Activated naive CD8-positive, alpha-beta T cell treated with anti-CD3 and anti-CD28 coated beads, Interleukin-2, amount 50 U/mL, for 16 hours (primary cell): Measurements from ENCODE around the gene GCHFR.

Source experiments
- DNase-seq: peaks from one replicate; pipeline ENCODE4 v3.0.0-alpha.2; 2020; ENCODE audit warnings: low read depth, low spot score

GCHFR gene

DNA sequence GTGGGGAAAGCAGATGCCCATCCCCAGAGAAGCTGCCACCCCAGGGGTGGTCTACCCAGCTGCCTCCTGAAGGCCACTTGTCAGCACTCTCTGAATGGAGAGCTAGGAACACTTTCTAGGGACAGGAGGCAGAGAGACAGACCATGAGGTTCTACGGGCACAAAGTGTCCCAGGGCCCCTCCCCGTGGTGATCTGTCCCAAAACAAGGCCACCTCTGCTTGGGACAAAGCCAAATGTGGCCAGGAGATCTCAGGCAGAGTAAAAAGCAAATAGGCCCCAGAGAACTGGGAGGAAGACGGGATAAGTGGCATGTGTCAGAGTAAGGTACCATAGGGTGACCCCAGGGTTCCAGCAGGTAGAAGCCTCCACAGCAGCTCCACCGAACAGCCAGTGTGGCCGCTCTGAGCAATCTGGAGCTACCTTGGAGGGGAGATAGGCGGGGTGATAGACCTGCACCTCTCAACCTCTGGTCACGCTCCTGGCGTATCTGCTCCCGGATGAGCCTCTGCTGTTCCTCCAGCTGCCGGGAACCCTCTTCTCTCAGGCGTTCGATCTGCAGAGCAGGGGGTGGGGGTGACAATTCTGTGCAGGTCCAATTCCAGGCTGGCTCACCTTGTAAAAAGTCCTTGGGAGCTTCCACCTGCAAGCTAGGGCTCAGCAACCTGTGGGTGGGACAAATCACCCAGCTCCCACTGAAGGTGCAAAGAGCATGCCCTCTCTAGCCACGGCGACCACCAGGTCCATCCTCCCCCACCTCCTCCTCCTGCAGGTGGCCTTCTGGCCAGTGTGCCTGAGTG is 12.1 kb downstream of the GCHFR start:
- DNase-seq: no peak

DNA sequence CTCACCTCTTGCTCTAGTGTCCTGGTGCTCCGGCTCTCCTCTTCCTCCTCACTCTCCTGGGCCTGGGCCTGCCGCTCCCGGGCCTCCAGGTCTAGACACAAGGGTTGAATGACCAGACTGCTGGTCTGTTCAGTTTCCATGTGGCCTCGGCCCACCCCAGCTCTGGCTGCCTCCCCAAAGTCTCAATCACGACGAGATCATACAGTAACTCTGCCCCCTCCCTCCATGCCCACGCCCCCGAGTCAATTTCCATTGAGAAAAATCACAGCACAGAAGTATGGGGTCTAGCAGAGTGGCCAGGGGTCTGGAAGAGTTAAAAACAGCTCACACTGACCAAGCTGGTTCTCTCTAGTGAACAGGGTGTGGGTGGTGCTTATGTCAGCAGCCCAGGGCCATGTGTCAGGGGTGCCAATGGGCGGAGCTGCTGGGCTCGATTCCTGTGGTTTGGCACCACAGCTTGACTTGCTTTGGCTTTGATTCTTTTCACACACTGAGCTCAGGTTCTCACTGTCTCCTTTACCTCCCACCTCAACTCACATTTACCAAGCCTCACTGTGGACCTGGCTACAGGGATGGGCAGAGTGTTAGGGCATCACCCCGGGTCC is 12.8 kb downstream of the GCHFR start:
- DNase-seq: no peak

DNA sequence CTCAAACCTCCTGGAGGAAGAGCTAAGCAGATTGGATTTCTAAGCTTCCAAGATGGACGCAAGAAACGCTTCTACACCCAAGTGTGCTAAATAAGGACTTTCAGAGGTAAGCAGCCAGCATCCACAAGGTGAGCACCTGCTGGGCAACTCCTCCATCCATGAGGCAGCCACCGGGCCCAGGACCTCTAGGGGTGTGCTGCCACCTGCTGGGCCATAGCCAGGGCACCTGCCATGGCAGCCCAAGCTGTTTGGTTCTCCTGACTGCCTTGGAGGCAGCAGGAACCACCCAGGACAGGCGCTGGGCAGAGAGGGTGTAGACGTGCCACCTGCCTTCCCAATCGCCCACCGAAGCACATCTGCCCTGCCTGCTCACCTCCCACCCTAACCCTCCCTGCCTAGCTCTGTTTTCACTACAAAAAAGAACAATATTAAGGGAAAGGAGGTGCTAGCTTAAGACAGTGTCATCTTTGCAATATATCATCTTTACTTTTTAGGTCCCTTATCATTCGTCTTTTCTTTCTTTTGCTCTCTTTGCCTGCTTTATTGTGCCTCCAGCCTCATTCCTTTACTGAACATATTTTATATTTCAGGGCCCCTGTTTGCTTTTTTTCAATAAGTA is 18.9 kb downstream of the GCHFR start:
- peak; percentile 66 for DNase-seq

DNA sequence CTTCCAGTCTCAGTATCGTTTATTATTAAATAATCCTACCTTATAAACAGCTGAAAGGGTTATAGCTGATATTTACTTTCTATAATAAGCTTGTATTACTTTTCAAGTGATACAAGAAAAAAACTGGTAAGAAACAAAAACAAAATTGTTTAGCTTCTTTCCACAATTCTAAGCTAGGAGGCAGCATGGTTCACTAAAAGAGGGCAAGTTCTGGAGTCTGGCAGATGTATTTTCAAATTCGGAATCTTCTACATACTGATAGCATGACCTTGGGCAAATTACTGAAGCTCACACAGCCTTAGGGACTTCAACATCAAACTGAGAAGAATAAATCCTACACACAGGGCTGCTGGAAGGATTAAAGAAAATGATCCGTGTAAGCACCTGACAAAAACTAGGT is 21.3 kb downstream of the GCHFR start:
- DNase-seq: no peak

DNA sequence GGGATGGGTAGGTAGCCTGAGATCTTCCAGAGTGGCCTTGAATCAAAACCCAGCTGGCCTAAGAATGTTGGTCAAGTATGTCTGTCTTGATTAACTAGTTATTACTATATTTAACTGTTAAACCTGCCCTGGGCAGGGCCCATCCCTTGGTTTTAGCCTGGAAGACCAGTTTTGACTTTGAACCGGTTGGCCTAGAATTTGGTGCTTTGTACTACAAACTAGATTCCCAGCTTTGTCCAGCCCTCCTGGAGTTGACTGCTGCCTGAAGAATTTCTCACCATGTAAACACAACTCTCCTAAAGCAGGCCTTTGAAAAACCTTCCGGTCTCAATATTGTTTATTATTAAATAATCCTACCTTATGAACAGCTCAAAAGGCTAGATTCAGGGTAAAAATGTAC is 21.9 kb downstream of the GCHFR start:
- no peak for DNase-seq

DNA sequence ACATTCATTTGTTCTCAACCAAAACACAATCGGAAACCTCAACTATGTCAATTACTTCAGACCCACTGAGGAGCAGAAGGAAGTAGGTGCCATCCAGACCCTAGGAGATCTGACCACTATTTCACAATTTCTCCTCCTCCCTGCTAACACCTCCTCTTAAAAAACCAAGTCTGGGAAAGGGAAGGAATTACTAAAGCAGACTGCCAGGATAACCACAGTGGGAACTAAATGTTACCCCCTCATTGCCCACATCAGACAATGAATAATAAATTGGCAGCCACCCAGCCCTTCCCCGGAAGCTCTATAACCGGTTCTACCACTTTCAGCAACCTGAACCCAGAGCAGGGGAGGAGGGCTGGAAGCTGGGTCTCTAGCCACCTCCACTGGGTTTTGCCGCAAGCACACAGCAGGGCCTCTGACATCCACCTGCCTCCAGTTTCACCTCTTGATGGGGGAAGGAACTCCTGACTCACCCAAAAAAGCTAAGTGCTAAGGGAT is 23.5 kb downstream of the GCHFR start:
- DNase-seq: peak; percentile 41

DNA sequence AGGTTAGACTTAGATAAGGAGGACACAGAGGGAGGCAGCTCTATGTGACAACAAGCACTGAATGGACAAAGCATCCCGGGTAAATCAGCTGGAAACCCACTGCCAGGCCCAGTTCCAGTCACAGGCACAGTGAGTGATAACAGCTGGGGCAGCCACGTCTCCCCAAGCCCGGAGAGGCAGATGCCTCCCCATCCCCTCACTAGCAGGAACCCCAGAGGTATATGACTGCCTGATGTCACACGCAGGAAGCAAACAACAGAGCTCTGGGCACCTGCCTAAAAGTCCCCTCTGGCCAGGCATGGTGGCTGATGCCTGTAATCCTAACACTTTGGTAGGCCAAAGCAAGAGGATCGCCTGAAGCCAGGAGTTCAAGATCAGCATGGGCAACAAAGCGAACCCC is 24.1 kb downstream of the GCHFR start:
- no peak for DNase-seq

DNA sequence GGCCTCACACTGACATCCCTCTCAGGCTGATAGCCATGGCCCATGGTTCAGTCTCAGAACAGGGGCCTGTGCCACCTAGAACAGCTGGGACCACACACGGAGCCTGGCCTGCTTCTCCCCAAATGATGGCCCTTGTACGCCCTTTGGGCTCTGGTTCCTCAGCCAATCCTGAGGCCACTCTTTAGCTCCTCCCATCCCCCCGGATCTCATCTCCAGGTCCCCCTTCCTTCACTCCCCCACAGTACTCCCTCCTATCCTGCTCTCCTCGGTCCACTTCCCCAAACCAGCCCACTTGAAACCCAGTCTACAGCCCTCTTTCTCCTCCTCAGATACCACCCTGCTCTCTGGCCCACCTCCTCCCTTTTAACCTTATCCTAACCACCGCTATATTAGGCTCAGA is 25.3 kb downstream of the GCHFR start:
- no peak for DNase-seq

DNA sequence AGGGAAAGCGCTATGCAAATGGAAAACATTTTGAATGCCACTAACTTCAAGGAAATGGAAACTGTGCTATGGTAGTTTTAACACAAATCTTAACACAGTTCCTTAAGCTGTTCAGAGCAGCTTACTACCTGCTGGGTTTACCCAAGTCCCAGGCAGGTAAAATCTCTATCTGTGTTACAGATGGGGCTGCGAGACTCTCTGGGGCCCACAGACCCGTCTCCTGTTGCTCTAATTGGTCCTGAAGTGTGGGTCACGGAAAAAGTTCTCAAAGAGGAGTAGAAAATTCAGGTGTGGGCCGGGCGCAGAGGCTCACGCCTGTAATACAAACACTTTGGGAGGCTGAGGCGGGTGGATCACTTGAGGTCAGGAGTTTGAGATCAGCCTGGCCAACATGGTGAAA is 26.1 kb downstream of the GCHFR start:
- DNase-seq: no peak

DNA sequence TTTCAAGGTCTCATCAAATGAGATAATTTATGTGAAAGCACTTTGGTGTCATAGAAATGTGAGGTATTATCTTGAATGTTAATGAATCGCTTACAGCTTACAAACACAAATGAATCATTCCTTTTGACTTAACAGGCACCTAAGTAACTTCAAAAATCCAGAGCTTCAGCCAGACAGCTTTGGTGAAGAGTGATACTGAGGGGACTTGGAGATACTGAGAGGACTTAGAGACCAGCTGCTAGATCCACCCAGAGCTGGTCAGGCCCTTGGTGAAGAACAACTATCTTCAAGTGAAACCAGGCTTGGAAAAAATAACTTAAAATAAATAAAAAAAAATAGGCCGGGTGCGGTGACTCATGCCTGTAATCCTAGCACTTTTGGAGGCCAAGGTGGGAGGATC is 26.9 kb downstream of the GCHFR start:
- DNase-seq: no peak

DNA sequence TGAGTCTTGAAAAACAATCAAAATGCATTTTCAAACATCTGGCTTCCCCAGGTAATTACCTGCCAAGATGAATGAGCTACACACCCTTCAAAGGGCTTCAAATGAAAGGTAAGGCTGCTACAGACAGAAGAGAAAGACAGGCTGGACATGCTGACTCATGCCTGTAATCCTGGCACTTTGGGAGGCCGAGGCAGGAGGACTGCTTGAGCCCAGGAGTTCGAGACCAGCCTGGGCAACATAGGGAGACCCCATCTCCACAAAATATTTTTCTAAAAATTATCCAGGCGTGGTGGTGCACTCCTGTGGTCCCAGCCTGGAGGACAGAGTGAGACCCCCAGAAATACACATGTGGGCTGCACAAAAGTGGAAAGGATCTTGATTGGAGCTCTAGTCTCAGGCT is 28.5 kb downstream of the GCHFR start:
- no peak for DNase-seq

DNA sequence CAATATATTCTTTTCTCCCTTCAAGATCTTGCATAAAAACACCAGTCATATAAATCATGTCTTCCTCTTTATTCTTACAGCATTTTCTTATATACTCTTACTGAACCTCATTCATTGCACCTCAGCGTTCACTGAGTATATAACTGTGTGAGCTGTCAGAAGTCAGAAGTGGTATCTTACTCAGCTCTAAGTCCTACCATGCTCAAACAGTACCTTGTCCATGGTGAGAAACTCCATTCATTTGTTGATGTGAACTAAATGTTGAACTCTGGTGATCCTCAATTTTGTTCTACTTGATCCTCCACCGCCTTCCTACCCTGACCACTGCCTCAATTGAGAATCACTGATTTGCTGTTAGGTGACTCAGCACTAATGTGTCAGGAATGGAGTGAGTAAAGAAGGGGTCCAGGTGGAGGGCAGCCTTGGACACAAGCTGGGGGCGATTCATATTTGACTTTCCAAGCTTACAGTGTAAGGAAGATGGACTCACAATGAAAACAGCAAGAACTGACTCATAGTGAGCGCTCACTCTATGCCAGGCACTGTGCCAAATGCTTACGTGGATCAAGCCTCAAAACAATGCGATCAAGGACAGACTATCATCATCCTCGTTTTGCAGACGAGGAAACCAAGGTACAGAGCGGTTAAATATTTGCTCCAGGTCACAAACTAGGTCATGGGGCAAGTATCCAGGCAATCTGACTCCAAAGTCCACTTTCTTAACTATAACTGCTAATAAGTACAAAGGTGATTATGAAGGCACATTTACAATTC is 29.5 kb downstream of the GCHFR start:
- DNase-seq: no peak

DNA sequence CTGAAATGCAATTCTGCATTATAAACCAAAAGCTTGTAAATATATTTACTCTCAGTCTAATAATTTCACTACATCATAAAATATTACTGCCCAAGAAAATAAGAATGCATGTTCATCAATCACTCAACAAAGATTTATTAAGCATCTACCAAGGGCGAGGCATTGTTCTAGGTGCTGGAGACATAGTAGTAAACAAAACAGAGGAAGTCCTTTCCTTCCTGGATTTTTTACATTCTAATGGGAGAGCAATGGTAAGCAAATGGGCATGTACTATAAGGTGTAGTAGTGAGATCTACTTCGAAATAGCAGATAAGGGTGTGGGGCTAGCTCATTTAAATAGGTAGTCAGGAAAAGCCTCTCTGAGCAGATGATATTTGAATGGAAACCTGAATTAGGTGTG is 32.2 kb downstream of the GCHFR start:
- no peak for DNase-seq

DNA sequence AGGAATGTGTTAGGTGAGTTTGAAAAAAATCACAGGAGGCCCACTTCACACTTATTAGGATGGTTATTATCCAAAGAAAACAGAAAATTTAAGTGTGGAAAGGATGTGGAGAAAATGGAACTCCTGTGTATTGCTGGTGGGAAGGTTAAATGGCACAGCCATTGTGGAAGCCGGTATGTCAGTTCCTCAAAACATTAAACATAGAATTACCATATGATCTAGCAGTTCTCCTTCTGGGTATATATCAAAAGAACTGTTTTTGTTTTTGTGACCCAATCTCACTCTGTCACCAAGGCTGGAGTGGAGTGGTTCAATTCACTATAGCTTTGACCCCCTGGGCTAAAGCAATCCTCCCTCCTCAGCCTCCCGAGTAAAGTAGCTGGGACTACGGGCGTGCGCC is 32.6 kb downstream of the GCHFR start:
- DNase-seq: no peak

DNA sequence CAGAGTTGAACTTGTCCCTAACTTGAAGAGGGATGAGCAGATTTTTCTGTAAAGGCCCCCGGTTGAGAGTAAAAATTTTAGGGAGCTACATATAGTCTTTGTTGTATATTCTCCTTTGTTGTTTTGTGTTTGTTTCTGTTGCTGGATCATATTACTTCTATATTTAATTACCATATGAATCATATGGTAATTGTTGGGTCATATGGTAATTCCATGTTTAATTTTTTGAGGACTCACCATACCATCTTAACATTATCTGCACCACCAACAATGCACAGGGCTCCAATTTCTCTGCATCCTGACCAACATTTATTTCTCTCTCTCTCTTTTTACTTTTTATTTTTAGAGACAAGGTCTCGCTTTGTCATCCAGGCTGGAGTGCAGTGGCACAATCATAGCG is 35.7 kb downstream of the GCHFR start:
- no peak for DNase-seq

DNA sequence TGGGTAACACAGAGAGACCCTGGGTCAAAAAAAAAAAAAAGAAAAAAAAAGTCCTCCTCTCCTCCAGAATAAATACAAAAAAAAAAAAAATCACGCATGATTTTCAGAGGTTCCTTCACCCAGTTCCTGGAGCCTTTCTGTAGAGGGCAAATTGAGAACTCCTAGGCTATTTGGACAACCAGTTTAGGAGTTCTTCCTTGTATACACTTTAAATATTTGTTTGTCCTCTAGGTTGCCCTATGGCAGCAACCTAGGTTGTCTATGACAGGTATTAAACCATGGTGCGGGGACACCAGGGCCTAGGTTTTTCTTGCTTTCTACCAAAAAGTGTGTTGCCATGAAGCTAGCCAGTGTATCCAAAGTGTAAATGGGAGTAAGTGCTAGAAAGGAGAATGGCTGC is 39.2 kb downstream of the GCHFR start:
- no peak for DNase-seq

DNA sequence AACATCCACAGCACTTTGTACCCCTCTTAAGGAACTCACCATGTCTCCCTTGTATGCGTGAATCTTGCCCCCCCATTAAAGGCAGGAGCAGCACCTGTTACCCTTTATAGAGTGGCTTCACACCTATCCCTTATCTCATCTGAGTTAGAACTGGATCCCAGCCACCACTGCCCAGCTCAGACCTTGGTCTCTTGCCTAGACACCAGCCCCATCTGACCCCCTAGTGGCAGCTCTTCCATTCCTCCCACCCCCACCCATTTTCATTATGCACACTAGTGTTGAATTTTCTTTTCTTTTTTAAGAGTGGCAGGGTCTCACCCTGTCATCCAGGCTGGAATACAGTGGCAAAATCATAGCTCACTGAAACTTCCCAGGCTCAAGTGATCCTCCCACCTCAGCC is 39.8 kb downstream of the GCHFR start:
- DNase-seq: no peak

DNA sequence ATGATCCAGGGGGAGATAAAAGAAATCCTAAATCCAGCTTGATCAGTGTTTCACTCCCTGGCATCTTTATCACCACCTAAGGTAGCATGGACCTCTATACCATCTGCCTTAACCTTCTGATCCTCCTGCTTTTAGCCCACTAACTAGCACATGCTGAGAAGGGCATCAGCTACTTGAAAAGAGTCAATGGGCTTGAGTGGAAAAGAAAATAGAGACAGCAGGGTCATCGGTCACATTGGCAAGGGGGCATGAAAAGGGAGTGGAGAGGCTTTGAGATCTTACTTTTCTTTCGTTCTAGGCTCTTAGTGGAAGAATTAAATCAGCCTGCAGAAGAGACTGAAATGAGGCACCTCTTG is 42.8 kb downstream of the GCHFR start:
- DNase-seq: no peak

DNA sequence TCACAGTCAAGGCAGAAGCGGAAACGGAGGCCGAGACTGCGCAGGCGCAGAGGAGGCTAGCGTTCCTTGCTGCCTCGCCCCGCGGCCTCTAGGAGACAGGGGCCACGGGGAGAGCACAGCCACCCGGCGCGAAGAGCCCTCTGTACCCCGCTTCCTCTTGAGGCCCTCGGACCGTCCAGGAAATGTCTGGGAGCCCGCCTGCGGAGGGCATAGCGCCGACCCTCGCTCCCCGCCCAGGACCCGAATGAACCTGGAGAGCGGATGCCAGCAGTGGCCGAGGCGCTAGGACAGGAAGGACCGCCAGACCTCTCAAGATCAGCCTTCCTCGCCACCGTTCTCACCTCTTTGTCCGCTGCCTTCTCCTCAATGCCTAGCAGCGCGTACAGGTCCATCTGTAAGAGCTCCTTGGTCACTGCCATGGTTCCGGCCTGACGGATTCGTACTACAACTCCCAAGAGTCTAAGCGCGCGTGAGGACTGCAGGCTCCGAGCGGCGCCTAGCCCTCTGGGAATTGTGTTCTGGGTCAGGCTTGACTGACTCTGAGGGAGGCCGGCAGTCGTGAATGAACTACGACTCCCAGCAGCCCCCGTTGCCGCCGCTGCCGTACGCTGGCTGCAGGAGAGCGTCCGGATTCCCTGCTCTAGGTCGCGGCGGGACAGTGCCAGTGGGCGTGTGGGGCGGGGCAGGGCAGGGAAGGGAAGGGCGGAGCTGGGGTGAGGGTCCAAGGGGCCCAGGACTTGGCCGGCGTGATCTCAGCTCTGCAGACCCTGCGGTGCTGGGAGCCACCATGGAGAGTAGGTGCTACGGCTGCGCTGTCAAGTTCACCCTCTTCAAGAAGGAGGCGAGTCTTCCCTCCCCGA is 43.4 kb downstream of the GCHFR start, which contains the start of the genes DNAJC17 and ZFYVE19:
Gene DNAJC17 (minus strand): TSS at position 446 of the 860 bp plus-strand sequence. CDS start 27 bp downstream, at position 419.
Gene ZFYVE19 (plus strand): TSS at position 62 of the 860 bp plus-strand sequence. CDS start 501 bp downstream, at position 563.
- peak; percentile 88 for DNase-seq

DNA sequence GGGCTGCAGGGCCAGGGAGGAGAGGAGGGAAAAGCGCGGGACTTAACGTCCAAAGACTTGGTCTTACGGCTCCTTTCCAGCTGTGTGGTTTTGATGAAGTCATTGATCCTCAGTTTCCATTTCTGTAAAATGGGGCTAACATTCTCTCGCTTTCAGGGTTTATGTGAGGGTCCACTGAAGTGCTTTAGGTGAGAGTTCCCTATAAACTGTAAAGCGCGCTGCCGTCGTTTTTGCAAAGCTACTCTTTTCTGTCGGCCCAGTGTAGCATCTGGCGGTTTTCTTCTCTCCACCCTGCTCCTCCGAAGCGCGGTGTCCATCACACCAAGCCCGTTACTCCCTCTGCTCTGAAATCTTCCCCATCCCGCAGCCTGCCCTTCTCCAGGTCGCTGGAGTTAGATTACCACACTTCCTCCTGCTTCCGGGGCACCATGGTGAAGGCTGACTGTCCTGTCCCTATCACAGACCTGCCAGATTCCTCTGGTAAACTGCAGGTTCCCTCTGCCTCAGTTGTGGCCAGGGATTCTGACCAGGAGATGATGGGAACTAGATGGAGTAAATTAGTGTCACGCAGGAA is 44.1 kb downstream of the GCHFR start:
- DNase-seq: no peak
